Activated CD4-positive, alpha-beta memory T cell treated with anti-CD3 and anti-CD28 coated beads, Interleukin-2, amount 10 ng/mL, durations not matched to agents 7 days and 5 days (primary cell): ENCODE measurements around the gene TMEM94. TPM values are rescaled to one million over a fixed set of nuclear protein-coding genes. Genes with fewer than 3 reads are reported as not detected.

Experiments
- total RNA-seq, 2 experiments: library from RNA; stranded (reverse); gene quantifications; one replicate each; pipeline ENCODE4 v1.2.3, GENCODE V29; 2021

TMEM94 gene
- total RNA-seq, 2 experiments from 2014 or later = 76.4 to 81.9 TPM

Other genes starting within 250 kb of the TMEM94 start
- gene GGA3, start 195.0 kb upstream of the TMEM94 start, total RNA-seq = 10 to 100 TPM; 73.4 to 79.4 TPM
- gene MRPS7, start 194.8 kb upstream of the TMEM94 start, total RNA-seq = 10 to 100 TPM; 39.7 to 40.0 TPM
- 10 to 100 TPM; 54.8 to 60.3 TPM for gene MIF4GD, start 185.4 kb upstream of the TMEM94 start, total RNA-seq
- gene SLC25A19, start 167.2 kb upstream of the TMEM94 start, total RNA-seq = 10 to 100 TPM; 24.3 to 27.9 TPM
- 100 to 1,000 TPM; 130 to 132 TPM for gene GRB2, start 51.0 kb upstream of the TMEM94 start, total RNA-seq
- 1 to 10 TPM; 1.5 to 1.9 TPM for gene CASKIN2, start 58.9 kb downstream of the TMEM94 start, total RNA-seq
- gene TSEN54, start 59.9 kb downstream of the TMEM94 start, total RNA-seq = 10 to 100 TPM; 55.6 to 60.5 TPM
- 10 to 100 TPM; 25.9 to 27.8 TPM for gene LLGL2, start 69.1 kb downstream of the TMEM94 start, total RNA-seq
- gene MYO15B, start 131.2 kb downstream of the TMEM94 start, total RNA-seq = 10 to 100 TPM; 11.3 to 13.7 TPM
- not detected for gene SMIM5, start 176.8 kb downstream of the TMEM94 start, total RNA-seq
- 10 to 100 TPM; 38.3 TPM for gene RECQL5, start 210.5 kb downstream of the TMEM94 start, total RNA-seq
- 10 to 100 TPM; 87.2 to 89.6 TPM for gene SAP30BP, start 210.7 kb downstream of the TMEM94 start, total RNA-seq